ENCODE data around the gene ZNF682. TPM values are rescaled to one million over a fixed set of nuclear protein-coding genes. Genes with fewer than 3 reads are reported as not detected.
"Not testable (repeated sequence)": the region's sequence is repeated elsewhere in the genome, so short reads cannot be mapped to it uniquely, and the experiment has no call there.

The ZNF682 gene
- total RNA-seq, 6 experiments from 2014 or later: 1.00 to 3.3 (median 2.5) TPM

DNA sequence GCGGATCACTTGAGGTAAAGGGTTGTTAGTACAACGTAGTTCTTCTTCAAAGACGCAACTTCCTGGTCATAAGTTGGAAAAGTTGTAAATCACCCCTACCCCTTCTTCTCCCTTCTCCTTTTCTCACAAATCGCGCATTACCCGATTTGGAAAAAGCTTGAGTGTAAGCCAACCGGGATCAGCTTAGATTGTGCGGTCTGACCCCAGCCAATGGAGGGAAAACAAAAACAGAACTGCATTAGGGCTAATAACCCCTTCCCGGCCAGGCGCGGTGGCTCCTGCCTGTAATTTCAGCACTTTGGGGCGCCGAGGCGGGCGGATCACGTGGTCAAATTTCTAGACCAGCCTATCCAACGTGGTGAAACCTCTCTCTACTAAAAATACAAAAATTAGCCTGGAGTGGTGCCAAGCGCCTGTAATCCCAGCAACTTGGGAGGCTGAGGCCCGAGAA lies 39.3 kb upstream of the ZNF682 start:
- Histone ChIP-seq H3K9me3 (no peaks in the 10 kb centered on the region), H3K4me1 (no peaks in the 10 kb centered on the region), H3K27me3 (no peaks in the 10 kb centered on the region), H3K4me3 (peak overlapping the region; percentile 25 to 48 (median 27)), H3K36me3 (no peaks in the 10 kb centered on the region), H3K27ac (no peak overlapping the region)
- ATAC-seq (no peak), DNase-seq (no peak)
- 3% methylated on average over 19 of the region's 19 CpGs for WGBS (ENCODE audit: insufficient coverage, low coverage, low lambda C conversion rate, missing lambda C conversion rate)
- intact Hi-C loops (cut with DNase I): no loop called here
- TF ChIP-seq POLR2A (IDR thresholded peaks at IDR 0.05): no peak
- TF ChIP-seq, protein P1, sequence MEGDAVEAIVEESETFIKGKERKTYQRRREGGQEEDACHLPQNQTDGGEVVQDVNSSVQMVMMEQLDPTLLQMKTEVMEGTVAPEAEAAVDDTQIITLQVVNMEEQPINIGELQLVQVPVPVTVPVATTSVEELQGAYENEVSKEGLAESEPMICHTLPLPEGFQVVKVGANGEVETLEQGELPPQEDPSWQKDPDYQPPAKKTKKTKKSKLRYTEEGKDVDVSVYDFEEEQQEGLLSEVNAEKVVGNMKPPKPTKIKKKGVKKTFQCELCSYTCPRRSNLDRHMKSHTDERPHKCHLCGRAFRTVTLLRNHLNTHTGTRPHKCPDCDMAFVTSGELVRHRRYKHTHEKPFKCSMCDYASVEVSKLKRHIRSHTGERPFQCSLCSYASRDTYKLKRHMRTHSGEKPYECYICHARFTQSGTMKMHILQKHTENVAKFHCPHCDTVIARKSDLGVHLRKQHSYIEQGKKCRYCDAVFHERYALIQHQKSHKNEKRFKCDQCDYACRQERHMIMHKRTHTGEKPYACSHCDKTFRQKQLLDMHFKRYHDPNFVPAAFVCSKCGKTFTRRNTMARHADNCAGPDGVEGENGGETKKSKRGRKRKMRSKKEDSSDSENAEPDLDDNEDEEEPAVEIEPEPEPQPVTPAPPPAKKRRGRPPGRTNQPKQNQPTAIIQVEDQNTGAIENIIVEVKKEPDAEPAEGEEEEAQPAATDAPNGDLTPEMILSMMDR (IDR thresholded peaks at IDR 0.05): no peak

DNA sequence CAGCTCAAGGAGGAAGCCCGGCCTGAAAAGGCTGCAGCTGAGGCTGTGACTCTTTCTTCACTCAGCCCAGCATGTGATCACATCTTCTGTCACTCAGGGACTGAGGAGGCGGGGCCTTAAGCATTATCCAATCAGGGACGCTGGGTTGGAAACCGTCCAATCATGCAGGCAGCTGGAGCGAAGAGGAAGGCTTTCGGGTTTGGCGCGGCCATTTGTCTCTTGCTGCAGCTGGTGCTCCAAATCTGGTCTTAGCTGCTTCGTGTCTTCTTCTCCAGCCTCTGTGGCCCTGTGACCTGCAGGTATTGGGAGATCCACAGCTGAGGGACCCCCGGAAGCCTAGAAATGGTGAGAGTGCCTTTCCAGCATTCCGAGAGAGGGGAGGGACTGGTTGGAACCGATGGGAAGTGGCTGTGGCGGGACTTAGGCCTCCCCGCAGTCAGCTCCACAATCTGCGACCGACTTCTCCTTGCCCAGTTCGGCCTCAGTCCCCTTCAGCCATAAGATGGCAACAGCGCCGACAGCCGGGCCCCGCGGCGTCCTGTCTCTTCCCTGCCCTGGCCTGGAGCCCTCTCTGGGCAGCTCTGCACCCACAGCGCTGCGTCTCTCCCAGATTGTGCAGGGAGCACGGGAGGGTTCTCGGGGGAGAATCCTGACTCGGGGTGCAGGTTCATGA lies 38.6 kb upstream of the ZNF682 start, which contains the start of gene ZNF90:
ZNF90 (plus strand) TSS at position 210 of the 673 bp plus-strand sequence; CDS start at position 343, 133 bp downstream.
- intact Hi-C loops (cut with DNase I): no loop called here

GRCh38 chr19:20072936-20073335 lies 33.6 kb upstream of the ZNF682 start:
- intact Hi-C loops (cut with DNase I): no loop called here
- DNase-seq: no peak
- 81% methylated on average over 5 of the region's 5 CpGs for WGBS (ENCODE audit: insufficient coverage, low coverage, low lambda C conversion rate, missing lambda C conversion rate)

More for the DNA sequence above, 38.6 kb upstream of the ZNF682 start, which contains the start of gene ZNF90:
- Histone ChIP-seq H3K36me3 (no peaks in the 10 kb centered on the region), H3K9me3 (no peaks in the 10 kb centered on the region), H3K27ac (no peak within 1 kb of the TSS), H3K4me1 (no peaks in the 10 kb centered on the region), H3K27me3 (no peaks in the 10 kb centered on the region), H3K4me3 (peak within 1 kb of the TSS; percentile 25 to 48 (median 35))
- peak; percentile 77 to 80 (median 78) for DNase-seq
- peak; percentile 85 to 93 (median 91) for ATAC-seq
- WGBS (ENCODE audit: insufficient coverage, low coverage, low lambda C conversion rate, missing lambda C conversion rate): 4% methylated on average over 24 of the region's 28 CpGs
- no peak for TF ChIP-seq POLR2A (IDR thresholded peaks at IDR 0.05)
- TF ChIP-seq, protein P1 (IDR thresholded peaks at IDR 0.05): no peak

GRCh38 chr19:20070691-20071090 lies 31.4 kb upstream of the ZNF682 start:
- H3K4me3 ChIP-seq: no peak overlapping the region
- no peak for ATAC-seq
- intact Hi-C loops (cut with DNase I): no loop called here
- H3K9me3 ChIP-seq: no peaks in the 10 kb centered on the region
- H3K27ac ChIP-seq: no peak overlapping the region
- TF ChIP-seq POLR2A (IDR thresholded peaks at IDR 0.05): no peak
- TF ChIP-seq, protein P1 (IDR thresholded peaks at IDR 0.05): no peak
- H3K36me3 ChIP-seq: no peaks in the 10 kb centered on the region
- no peak for DNase-seq
- no peaks in the 10 kb centered on the region for H3K27me3 ChIP-seq
- 31% methylated on average over 2 of the region's 2 CpGs for WGBS (ENCODE audit: insufficient coverage, low coverage, low lambda C conversion rate, missing lambda C conversion rate)
- no peaks in the 10 kb centered on the region for H3K4me1 ChIP-seq

More at GRCh38 chr19:20072936-20073335, 33.6 kb upstream of the ZNF682 start:
- TF ChIP-seq POLR2A (IDR thresholded peaks at IDR 0.05): no peak
- TF ChIP-seq, protein P1 (IDR thresholded peaks at IDR 0.05): no peak
- Histone ChIP-seq H3K4me1 (no peaks in the 10 kb centered on the region), H3K27ac (no peak overlapping the region), H3K4me3 (no peak overlapping the region), H3K27me3 (no peaks in the 10 kb centered on the region), H3K9me3 (no peaks in the 10 kb centered on the region), H3K36me3 (no peaks in the 10 kb centered on the region)
- no peak for ATAC-seq

DNA sequence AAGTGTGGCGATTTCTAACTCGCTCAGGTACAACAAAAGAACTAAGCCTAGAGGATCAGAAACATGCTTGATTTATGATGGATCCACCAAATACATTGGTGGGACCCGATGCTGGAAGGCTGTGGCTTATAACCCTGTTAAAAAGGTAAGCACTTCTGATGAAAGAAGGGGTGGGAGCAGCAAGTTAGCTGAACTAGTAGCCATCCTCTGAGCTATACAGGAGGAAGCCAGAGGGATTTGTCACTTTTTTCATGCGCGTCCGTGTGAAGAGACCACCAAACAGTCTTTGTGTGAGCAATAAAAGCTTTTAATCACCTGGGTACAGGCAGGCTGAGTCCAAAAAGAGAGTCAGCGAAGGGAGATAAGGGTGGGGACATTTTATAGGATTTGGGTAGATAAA lies 29.3 kb upstream of the ZNF682 start:
- H3K4me3 ChIP-seq; ATAC-seq; H3K9me3 ChIP-seq; intact Hi-C loops (cut with DNase I); DNase-seq; H3K27ac ChIP-seq; H3K4me1 ChIP-seq; H3K27me3 ChIP-seq; H3K36me3 ChIP-seq: not testable (repeated sequence)
- WGBS (ENCODE audit: insufficient coverage, low coverage, low lambda C conversion rate, missing lambda C conversion rate): 24% methylated on average over 7 of the region's 7 CpGs

Data from right lobe of liver (tissue), 6 donors.